Activated naive CD4-positive, alpha-beta T cell treated with anti-CD3 and anti-CD28 coated beads, Interleukin-2, amount 50 U/mL, for 72 hours (primary cell): ENCODE measurements around the gene ALDH1L2. TPM values are rescaled to one million over a fixed set of nuclear protein-coding genes. Genes with fewer than 3 reads are reported as not detected.
"Not testable (repeated sequence)": the region's sequence is repeated elsewhere in the genome, so short reads cannot be mapped to it uniquely, and the experiment has no call there.

Source experiments
- ATAC-seq, 2 donors: fragments of 150-1000 bp; cut with Tn5 transposase; 2 replicates each; pipeline ENCODE4 v1.10.0; 2021; ENCODE audit warnings: mild to moderate bottlenecking in 2 of 2, moderate library complexity in 2 of 2
- DNase-seq, 2 donors: peaks; one replicate each; pipeline ENCODE4 v3.0.0; 2021 to 2022; ENCODE audit warnings: low spot score in 2 of 2
- H3K27ac Mint-ChIP-seq, 2 donors: one replicate each; pipeline ENCODE4 v1.8.0; 2022; ENCODE audit warnings: mild to moderate bottlenecking in 2 of 2, mixed read lengths in 2 of 2
- H3K36me3 Mint-ChIP-seq, 2 donors: one replicate each; pipeline ENCODE4 v1.8.0; 2022; ENCODE audit warnings: mixed read lengths in 2 of 2
- H3K9me3 Mint-ChIP-seq, 2 donors: one replicate each; pipeline ENCODE4 v1.8.0; 2022; ENCODE audit warnings: mixed read lengths in 2 of 2
- total RNA-seq, 2 donors: library from RNA; stranded (reverse); gene quantifications; one replicate each; pipeline ENCODE4 v1.2.3, GENCODE V29; 2022

ALDH1L2 gene
- total RNA-seq, 2 donors from 2014 or later = 0.36 to 5.7 TPM

DNA sequence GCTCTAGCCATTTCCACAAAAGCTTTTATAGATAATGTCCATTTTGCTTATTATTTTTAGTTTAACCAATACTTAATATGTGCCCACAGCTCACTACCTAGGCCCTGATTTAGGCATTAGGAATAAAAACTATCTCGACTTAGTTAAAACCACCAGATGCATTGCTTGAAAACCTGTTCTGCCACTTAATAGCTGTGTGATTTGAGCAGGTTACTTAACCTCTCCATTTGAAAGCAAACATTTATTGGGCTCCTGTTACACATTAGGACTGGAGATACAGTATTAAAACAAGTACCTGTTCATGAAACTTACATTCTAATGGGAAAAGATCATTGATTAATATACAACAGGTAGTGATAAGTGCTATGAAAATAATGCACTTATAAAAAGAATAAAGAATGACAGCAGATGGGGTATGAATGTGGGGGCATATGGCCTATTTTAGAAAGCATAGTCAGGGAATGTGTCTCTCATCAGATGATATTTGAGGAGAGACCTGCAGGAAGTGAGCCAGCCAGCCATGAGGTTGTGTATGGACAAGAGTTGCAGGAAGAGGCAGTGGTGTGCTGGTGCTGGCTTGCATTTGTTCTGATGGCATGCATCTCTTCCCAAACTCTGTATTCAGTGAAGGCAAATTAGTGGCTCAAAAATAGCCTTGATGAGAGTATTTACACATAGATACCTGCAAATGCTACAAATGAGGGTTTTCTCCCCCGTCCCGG lies 63.9 kb downstream of the ALDH1L2 start:
- ATAC-seq (no peak), DNase-seq (no peak)
- no peak overlapping the region for H3K27ac Mint-ChIP-seq
- no peaks in the 10 kb centered on the region for H3K9me3 Mint-ChIP-seq
- no peaks in the 10 kb centered on the region for H3K36me3 Mint-ChIP-seq

GRCh38 chr12:105018776-105019175 lies 65.5 kb downstream of the ALDH1L2 start:
- no peak for ATAC-seq
- Mint-ChIP-seq H3K36me3 (peaks cover 4 to 7% of the 10 kb centered on the region in 2 donors), H3K9me3 (no peaks in the 10 kb centered on the region), H3K27ac (no peak overlapping the region)
- DNase-seq = no peak

GRCh38 chr12:105018012-105018411 lies 66.2 kb downstream of the ALDH1L2 start:
- peak in 1 of 2 donors; percentile 58 for ATAC-seq
- Mint-ChIP-seq H3K9me3 (no peaks in the 10 kb centered on the region), H3K27ac (no peak overlapping the region)

DNA sequence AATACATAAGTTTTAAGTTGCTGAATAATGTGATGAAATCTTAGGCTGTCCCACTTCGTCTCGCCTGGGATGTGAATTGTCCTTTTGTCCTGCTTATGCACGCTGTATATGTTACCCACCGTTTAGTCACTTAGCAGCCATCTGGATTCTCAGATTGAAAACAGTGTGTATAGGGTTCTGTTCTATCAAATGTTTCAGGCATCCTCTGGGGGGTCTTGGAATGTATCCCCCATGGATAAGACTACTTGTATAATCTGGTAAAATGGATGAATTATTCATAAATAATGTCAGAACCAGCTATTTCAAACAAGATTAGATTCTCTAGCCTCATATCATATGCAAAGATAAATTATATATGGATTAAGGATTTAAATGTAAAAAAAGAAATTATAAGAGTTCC lies 68.7 kb downstream of the ALDH1L2 start:
- H3K9me3 Mint-ChIP-seq = peaks cover 4 to 18% of the 10 kb centered on the region in 2 donors
- H3K36me3 Mint-ChIP-seq = peaks cover 28 to 30% of the 10 kb centered on the region in 2 donors
- DNase-seq (no peak), ATAC-seq (no peak)
- H3K27ac Mint-ChIP-seq = no peak overlapping the region

More at GRCh38 chr12:105018012-105018411, 66.2 kb downstream of the ALDH1L2 start:
- no peak for DNase-seq
- H3K36me3 Mint-ChIP-seq = peaks cover 4 to 7% of the 10 kb centered on the region in 2 donors

DNA sequence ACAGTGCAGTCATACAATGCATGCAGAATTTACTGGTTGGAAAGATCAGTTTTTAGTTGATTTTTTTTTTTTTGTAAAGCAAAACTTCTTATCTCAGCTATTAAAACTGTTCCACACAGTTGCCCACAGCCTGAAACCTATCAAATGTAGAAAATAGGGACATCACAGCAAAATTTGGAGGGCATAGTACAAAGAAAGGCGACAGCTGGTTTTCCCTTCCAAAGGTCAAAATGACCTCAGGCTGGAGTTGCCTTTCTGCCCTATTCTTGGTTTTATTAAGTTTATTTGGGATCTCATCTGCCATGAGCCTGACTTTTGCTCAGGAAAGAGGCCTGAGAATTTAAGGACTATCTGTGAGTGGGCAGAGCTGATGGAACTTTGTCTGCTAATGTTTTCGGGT lies 69.7 kb downstream of the ALDH1L2 start:
- Mint-ChIP-seq H3K9me3 (peaks cover 8 to 23% of the 10 kb centered on the region in 2 donors), H3K27ac (no peak overlapping the region), H3K36me3 (peaks cover 37 to 39% of the 10 kb centered on the region in 2 donors)
- ATAC-seq = no peak
- no peak for DNase-seq

- ATAC-seq (no peak), DNase-seq (no peak)
- H3K27ac Mint-ChIP-seq = no peak overlapping the region
- H3K36me3 Mint-ChIP-seq = peaks cover 44 to 46% of the 10 kb centered on the region in 2 donors
- H3K9me3 Mint-ChIP-seq = peaks cover 8 to 26% of the 10 kb centered on the region in 2 donors
Observed at GRCh38 chr12:105013892-105014291, 70.4 kb downstream of the ALDH1L2 start.

DNA sequence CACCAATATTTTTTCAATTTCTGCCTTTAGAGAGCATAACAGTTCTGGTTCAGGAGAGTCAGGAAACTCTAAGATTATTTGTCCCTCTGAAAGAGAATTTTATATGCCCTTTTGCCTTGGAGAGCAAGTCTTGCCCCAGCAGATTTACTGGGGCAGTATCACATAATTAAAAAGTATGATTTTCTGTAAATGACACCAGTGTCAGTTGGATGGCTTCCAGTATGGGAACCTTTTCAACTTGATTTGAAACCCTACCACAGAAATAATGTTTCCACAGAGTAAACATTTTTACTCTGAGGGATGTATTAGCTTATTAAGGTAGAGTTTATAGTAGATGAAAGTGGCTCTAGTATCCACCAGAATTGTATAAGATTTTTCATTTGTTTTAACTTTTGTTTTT lies 82.8 kb downstream of the ALDH1L2 start:
- Mint-ChIP-seq H3K27ac (no peak overlapping the region), H3K9me3 (peaks cover 0 to 5% of the 10 kb centered on the region in 2 donors), H3K36me3 (peaks cover 72 to 89% of the 10 kb centered on the region in 2 donors)
- ATAC-seq (no peak), DNase-seq (no peak)

GRCh38 chr12:104999347-104999685 lies 84.9 kb downstream of the ALDH1L2 start:
- DNase-seq (no peak), ATAC-seq (no peak)
- Mint-ChIP-seq H3K36me3 (peaks cover 68 to 79% of the 10 kb centered on the region in 2 donors), H3K27ac (peak overlapping the region in 1 of 2 donors; percentile 15), H3K9me3 (peaks cover 0 to 5% of the 10 kb centered on the region in 2 donors)

DNA sequence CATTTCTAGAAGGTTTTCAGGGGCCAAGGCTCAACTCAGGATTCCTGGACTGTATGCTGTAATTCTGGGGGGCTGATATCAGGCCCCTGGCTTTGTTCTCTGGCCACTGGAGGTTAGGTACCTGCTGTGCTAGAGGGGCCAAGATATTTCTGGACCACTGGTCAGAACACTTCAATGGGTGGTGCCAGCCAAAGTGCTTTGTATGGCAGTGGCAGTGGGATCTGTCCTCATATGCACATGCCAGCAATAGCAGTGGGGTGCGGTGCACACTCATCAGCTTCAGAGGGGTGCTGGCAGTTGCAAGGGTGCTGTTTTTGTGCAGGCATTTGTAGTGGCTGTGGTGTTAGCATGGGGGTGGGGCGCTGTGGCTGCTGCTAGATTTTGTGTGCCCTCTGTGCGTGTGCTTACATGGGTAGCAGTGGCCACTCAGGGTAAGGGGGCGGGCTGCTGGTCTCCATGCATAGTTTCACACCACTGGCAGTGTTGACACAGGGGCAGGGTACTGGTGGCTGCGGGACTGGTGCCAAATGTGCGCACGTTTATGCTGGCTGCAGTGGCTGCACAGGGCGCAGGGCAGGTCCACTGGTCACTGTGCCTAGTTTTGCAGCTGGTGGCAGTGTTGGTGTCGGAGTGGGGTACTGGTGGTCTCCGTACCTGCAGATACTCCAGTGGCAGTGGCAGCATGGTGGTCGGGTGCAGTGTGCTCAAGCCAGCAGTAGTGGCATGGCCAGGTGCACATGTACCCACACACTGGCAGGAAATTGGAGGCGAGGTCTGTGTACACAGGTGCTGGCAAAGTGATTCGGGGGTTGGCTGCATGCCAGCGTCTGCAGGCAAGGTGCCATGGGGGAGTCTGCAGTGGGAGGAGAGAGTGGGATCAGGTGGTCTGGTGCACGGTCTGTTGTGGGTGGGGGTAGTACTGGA lies 85.6 kb downstream of the ALDH1L2 start:
- H3K36me3 Mint-ChIP-seq = peaks cover 65 to 76% of the 10 kb centered on the region in 2 donors
- DNase-seq = no peak
- peaks cover 0 to 5% of the 10 kb centered on the region in 2 donors for H3K9me3 Mint-ChIP-seq
- H3K27ac Mint-ChIP-seq = peak overlapping the region in 1 of 2 donors; percentile 65
- no peak for ATAC-seq

DNA sequence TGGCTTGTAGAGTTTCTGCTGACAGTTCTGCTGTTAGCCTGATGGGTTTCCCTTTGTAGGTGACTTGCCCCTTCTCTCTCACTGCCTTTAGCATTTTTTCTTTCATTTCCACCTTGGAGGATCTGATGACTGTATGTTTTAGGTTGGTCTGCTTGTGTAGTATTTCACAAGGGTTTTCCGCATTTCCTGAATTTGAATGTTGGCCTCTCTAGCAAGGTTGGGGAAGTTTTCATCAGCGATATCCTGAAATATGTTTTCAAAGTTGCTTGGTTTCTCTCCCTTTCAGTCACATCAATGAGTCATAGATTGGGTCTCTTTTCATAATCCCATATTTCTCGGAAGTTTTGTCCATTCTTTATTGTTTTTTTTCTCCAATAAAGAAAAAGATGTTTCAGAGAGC lies 86.7 kb downstream of the ALDH1L2 start:
- Mint-ChIP-seq H3K27ac (no peak overlapping the region), H3K9me3 (peaks cover 0 to 5% of the 10 kb centered on the region in 2 donors), H3K36me3 (peaks cover 64 to 67% of the 10 kb centered on the region in 2 donors)
- ATAC-seq (no peak), DNase-seq (no peak)

GRCh38 chr12:104994336-104994735 lies 89.9 kb downstream of the ALDH1L2 start:
- ATAC-seq (no peak), DNase-seq (no peak)
- no peaks in the 10 kb centered on the region for H3K9me3 Mint-ChIP-seq
- H3K27ac Mint-ChIP-seq = no peak overlapping the region
- peaks cover 52 to 65% of the 10 kb centered on the region in 2 donors for H3K36me3 Mint-ChIP-seq

GRCh38 chr12:104991565-104992128 lies 92.6 kb downstream of the ALDH1L2 start:
- DNase-seq = no peak
- H3K36me3 Mint-ChIP-seq = peaks cover 53 to 54% of the 10 kb centered on the region in 2 donors
- no peaks in the 10 kb centered on the region for H3K9me3 Mint-ChIP-seq
- peak overlapping the region in 1 of 2 donors; percentile 87 for H3K27ac Mint-ChIP-seq
- peak; percentile 18 to 83 for ATAC-seq

- H3K9me3 Mint-ChIP-seq = no peaks in the 10 kb centered on the region
- H3K36me3 Mint-ChIP-seq = peaks cover 50 to 54% of the 10 kb centered on the region in 2 donors
- ATAC-seq (no peak), DNase-seq (no peak)
- peak overlapping the region in 1 of 2 donors; percentile 87 for H3K27ac Mint-ChIP-seq
Observed at GRCh38 chr12:104990950-104991349, 93.3 kb downstream of the ALDH1L2 start.

DNA sequence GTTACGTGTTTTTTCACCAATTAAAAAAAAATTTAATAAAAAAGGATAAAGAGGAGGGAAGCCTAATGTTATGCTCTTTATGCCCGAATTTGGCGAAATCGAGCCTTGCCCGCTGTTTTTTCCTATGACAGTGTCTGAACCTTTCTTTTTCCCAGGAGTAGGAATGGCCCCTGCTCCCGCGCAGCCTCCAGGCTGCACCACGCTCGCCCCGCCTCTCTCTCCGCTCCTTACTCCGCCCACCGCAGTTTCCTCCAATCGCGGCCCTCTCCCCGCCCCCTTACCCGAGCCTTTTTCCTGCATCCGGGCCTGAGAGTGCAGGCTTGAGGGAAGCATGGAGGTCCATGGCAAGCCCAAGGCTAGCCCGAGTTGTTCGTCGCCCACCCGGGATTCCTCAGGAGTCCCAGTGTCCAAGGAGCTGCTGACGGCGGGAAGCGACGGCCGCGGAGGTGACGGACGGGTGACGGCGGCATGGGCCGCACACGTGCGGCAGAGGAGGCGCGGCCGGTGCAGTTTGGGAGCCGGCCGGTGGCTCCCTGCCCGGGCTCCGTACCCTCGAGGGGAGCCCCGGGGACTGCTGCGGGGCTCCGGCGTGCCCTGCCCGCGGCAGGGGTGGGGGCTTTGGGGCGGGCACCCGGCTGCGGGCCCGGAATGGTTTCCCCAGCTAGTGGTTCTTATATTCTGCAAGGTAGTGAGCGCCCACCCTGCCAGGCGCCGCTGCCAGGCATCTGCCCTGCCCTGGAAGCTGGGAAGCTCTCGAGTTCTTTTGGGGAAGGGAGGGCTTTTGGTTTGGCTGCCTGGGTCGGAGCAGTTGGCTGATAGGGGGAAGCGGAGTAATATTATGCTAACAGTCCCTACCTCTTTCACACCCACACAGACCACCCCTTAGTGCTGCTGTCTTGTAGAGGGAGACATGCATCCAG lies 98.0 kb downstream of the ALDH1L2 start, which contains the start of gene NOPCHAP1:
TSS of gene NOPCHAP1 (plus strand) at position 295 of the 920 bp plus-strand sequence. CDS start at position 332, 37 bp downstream.
- Mint-ChIP-seq H3K36me3 (peaks cover 31 to 39% of the 10 kb centered on the region in 2 donors), H3K27ac (peak within 1 kb of the TSS; percentile 25 to 80), H3K9me3 (no peaks in the 10 kb centered on the region)
- DNase-seq (peak; percentile 85 to 89), ATAC-seq (peak; percentile 98 to 99)

GRCh38 chr12:104985206-104985605 lies 99.1 kb downstream of the ALDH1L2 start:
- DNase-seq (no peak), ATAC-seq (no peak)
- Mint-ChIP-seq H3K9me3 (no peaks in the 10 kb centered on the region), H3K27ac (peak overlapping the region in 1 of 2 donors; percentile 80), H3K36me3 (peaks cover 21 to 31% of the 10 kb centered on the region in 2 donors)

GRCh38 chr12:104977688-104978087 lies 106.6 kb downstream of the ALDH1L2 start:
- H3K9me3 Mint-ChIP-seq, DNase-seq, H3K27ac Mint-ChIP-seq, ATAC-seq, H3K36me3 Mint-ChIP-seq: not testable (repeated sequence)
